Hepatocyte (in vitro differentiated cells): ENCODE results near the gene TMEM131L.

Experiments
- EZH2 ChIP-seq: fragments of 200-600 bp; sonication (generic); IDR thresholded peaks from 2 replicates; pipeline ENCODE4 v1.6.1; 2016; ENCODE audit warnings: antibody characterized with exemption, mild to moderate bottlenecking, borderline replicate concordance
- EZH2phosphoT487 ChIP-seq: fragments of 200-600 bp; sonication (generic); IDR thresholded peaks from one replicate; pipeline ENCODE4 v1.6.1; 2018; ENCODE audit warnings: antibody characterized with exemption, mild to moderate bottlenecking, low read depth, moderate library complexity; ENCODE audit not compliant: unreplicated experiment, severe bottlenecking
- TF ChIP-seq, protein P1 (sequence below): fragments of 200-600 bp; sonication (generic); IDR thresholded peaks from 2 replicates; pipeline ENCODE4 v1.5.1; 2016; ENCODE audit warnings: antibody characterized with exemption, mild to moderate bottlenecking; ENCODE audit not compliant: poor library complexity

DNA sequence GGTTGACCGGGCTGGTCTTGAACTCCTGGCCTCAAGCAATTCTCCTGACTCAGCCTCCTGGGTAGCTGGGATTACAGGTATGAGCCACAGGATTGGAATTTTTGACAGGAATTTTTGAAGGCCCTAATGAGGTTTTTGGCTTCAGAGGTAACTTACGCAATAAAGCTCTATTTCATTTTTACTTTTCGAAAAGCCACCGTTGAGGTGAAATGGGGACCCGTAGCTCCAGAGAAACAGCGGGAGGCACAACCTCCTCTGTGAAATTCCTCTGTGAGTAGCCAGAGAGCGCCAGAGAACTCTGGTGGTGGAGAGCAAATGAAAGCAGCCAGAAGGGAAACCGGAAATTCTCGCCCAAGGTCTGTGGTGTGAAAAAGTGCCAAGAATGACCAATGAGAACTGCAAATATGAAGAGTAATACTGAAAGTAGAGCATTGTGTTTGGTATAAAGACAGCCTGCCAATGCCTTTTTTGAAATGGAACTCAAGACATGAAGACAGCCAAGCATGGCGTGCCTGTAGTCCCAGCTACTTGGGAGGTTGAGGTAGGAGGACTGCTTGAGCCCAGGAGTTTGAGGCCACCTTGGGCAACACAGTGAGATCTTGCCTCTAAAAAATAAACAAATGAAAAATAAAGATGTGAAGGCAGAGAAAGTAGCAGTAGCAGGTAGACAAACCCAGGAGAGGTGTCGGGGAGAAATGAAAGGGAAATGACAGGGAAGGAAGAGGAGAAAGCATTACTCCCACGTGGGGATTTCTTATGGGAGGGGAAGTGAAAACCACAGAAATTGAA is 33.0 kb upstream of the TMEM131L start:
- TF ChIP-seq, protein P1, sequence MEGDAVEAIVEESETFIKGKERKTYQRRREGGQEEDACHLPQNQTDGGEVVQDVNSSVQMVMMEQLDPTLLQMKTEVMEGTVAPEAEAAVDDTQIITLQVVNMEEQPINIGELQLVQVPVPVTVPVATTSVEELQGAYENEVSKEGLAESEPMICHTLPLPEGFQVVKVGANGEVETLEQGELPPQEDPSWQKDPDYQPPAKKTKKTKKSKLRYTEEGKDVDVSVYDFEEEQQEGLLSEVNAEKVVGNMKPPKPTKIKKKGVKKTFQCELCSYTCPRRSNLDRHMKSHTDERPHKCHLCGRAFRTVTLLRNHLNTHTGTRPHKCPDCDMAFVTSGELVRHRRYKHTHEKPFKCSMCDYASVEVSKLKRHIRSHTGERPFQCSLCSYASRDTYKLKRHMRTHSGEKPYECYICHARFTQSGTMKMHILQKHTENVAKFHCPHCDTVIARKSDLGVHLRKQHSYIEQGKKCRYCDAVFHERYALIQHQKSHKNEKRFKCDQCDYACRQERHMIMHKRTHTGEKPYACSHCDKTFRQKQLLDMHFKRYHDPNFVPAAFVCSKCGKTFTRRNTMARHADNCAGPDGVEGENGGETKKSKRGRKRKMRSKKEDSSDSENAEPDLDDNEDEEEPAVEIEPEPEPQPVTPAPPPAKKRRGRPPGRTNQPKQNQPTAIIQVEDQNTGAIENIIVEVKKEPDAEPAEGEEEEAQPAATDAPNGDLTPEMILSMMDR, result peak; percentile 52
- TF ChIP-seq EZH2phosphoT487, result no peak
- no peak for TF ChIP-seq EZH2
